Right cardiac atrium (tissue), 5 donors: ENCODE results near the gene ZER1. TPM values are rescaled to one million over a fixed set of nuclear protein-coding genes. Genes with fewer than 3 reads are reported as not detected.

Experiments
- ATAC-seq, 2 donors: fragments of 200-7000 bp; cut with Tn5 transposase; one replicate each; pipeline versions ENCODE4 v1.8.0 to v1.9.1; 2020; ENCODE audit warnings: moderate library complexity in 2 of 2, mild to moderate bottlenecking in 1 of 2
- DNase-seq, 3 donors: peaks; one replicate each; pipeline ENCODE4 v3.0.0-alpha.2; 2020
- H3K27ac ChIP-seq: one replicate; pipeline ENCODE4 v1.5.1; 2013; ENCODE audit warnings: mild to moderate bottlenecking, low read length, control low read depth, moderate library complexity
- H3K27me3 ChIP-seq: one replicate; pipeline ENCODE4 v1.6.1; 2013; ENCODE audit not compliant: control insufficient read depth, insufficient read depth
- H3K4me1 ChIP-seq: one replicate; pipeline ENCODE4 v1.6.1; 2013; ENCODE audit warnings: low read length; ENCODE audit not compliant: control insufficient read depth, insufficient read depth
- H3K4me3 ChIP-seq: one replicate; pipeline ENCODE4 v1.5.1; 2013; ENCODE audit warnings: low read length, control low read depth
- H3K9me3 ChIP-seq: one replicate; pipeline ENCODE4 v1.6.1; 2013; ENCODE audit warnings: low read length; ENCODE audit not compliant: control insufficient read depth
- WGBS: extraction: QIAGEN DNeasy Blood & Tissue Kit; methylation state at CpG from one replicate; pipeline ENCODE4 v1.1.7; 2013; 5-methylcytosine and 5-hydroxymethylcytosine counted together
- intact Hi-C, 4 donors: fragments of 100-400 bp; cut with DNase I; formaldehyde crosslinking; loops; one replicate each; pipeline versions ENCODE4 v1.11.0 to v1.14.0; 2022 to 2023
- long read RNA-seq, 4 donors: library from polyadenylated mRNA; unstranded; transcript quantifications; one replicate each; pipeline ENCODE4 v2.0.0, GENCODE V29; 2020 to 2021
- polyA plus RNA-seq: library from polyadenylated mRNA; stranded (reverse); fragments of 200-250 nt; gene quantifications from one replicate; pipeline ENCODE4 v1.2.3, GENCODE V29; 2013
- total RNA-seq, 4 donors: library from RNA; stranded (reverse); fragmentation: NEBNext Ultra II Directional; extraction: Animal tissue kit (Norgen Biotek cat#: 25700); gene quantifications; one replicate each; pipeline ENCODE4 v1.2.1, GENCODE V29; 2021
- donor health status: healthy with polysubstance abuse.
- donor health status: DM: no; HTN: yes; CAD: no.
- donor health status: DM: no; HTN: no; CAD: no.
- donor health status: DM: no; HTN: yes; CAD: no; lungs with severe emphysema.
- donor health status: DM: yes; HTN: yes; CAD: no.

ZER1 gene
- 10 to 100 TPM; 40.6 to 56.8 (median 47.2) TPM for total RNA-seq
- polyA plus RNA-seq = 34.7 TPM
- long read RNA-seq, donor 1, full-length matches to known transcripts = 42 of 147 reads
- long read RNA-seq, donor 1, partial matches to known transcripts = 28 of 147 reads
- long read RNA-seq, donor 1, other reads (novel, unspliced or antisense) = 77 of 147 reads
- long read RNA-seq, donor 2, full-length matches to known transcripts = 40 of 129 reads
- long read RNA-seq, donor 2, partial matches to known transcripts = 14 of 129 reads
- long read RNA-seq, donor 2, other reads (novel, unspliced or antisense) = 75 of 129 reads
- long read RNA-seq, donor 3, full-length matches to known transcripts = 23 of 150 reads
- long read RNA-seq, donor 3, partial matches to known transcripts = 40 of 150 reads
- long read RNA-seq, donor 3, other reads (novel, unspliced or antisense) = 87 of 150 reads
- long read RNA-seq, donor 4, full-length matches to known transcripts = 31 of 143 reads
- long read RNA-seq, donor 4, partial matches to known transcripts = 20 of 143 reads
- long read RNA-seq, donor 4, other reads (novel, unspliced or antisense) = 92 of 143 reads

- Histone ChIP-seq H3K4me3 (peak within 1 kb of the TSS; percentile 94), H3K9me3 (no peaks in the 10 kb centered on the region), H3K27me3 (no peaks in the 10 kb centered on the region), H3K27ac (peak within 1 kb of the TSS; percentile 90), H3K4me1 (no peaks in the 10 kb centered on the region)
- intact Hi-C loops = no loop called here
- DNase-seq (peak; percentile 93 to 98 (median 97)), ATAC-seq (peak; percentile 98 to 99)
- under 1% methylated on average over 72 of the region's 72 CpGs for WGBS
Measured at GRCh38 chr9:128771745-128772519, at the start of gene ZER1. TSS of gene ZER1 (minus strand) at chr9:128771927. CDS start at chr9:128755565, 16,362 bp downstream.

- DNase-seq (no peak), ATAC-seq (no peak)
- peaks cover 8% of the 10 kb centered on the region for H3K4me1 ChIP-seq
- 86% methylated on average over 24 of the region's 24 CpGs for WGBS
- intact Hi-C loops = no loop called here
- no peaks in the 10 kb centered on the region for H3K9me3 ChIP-seq
- H3K27ac ChIP-seq = no peak overlapping the region
- H3K27me3 ChIP-seq = no peaks in the 10 kb centered on the region
- H3K4me3 ChIP-seq = no peak overlapping the region
Measured at GRCh38 chr9:128820665-128821583, 49.2 kb upstream of the ZER1 start.

- H3K4me1 ChIP-seq = peaks cover 8% of the 10 kb centered on the region
- peak overlapping the region; percentile 25 for H3K27ac ChIP-seq
- DNase-seq (peak; percentile 67 to 84 (median 84)), ATAC-seq (peak; percentile 15 to 44)
- no peaks in the 10 kb centered on the region for H3K27me3 ChIP-seq
- no peaks in the 10 kb centered on the region for H3K9me3 ChIP-seq
- intact Hi-C loops = no loop called here
- 45% methylated on average over 18 of the region's 18 CpGs for WGBS
- H3K4me3 ChIP-seq = no peak overlapping the region
Measured at GRCh38 chr9:128819716-128820664, 48.3 kb upstream of the ZER1 start.

- ATAC-seq (peak; percentile 5), DNase-seq (peak; percentile 34 to 82 (median 81))
- intact Hi-C loops = no loop called here
- Histone ChIP-seq H3K4me1 (peaks cover 8% of the 10 kb centered on the region), H3K9me3 (no peaks in the 10 kb centered on the region), H3K27ac (peak overlapping the region; percentile 85), H3K27me3 (no peaks in the 10 kb centered on the region), H3K4me3 (peak overlapping the region; percentile 47)
- WGBS = 5% methylated on average over 90 of the region's 90 CpGs
Measured at GRCh38 chr9:128818839-128819715, 47.4 kb upstream of the ZER1 start.

- peak within 1 kb of the TSS; percentile 47 for H3K4me3 ChIP-seq
- H3K4me1 ChIP-seq = peaks cover 8% of the 10 kb centered on the region
- no peaks in the 10 kb centered on the region for H3K9me3 ChIP-seq
- intact Hi-C loops = no loop called here
- H3K27me3 ChIP-seq = no peaks in the 10 kb centered on the region
- H3K27ac ChIP-seq = peak within 1 kb of the TSS; percentile 85
- ATAC-seq (peak; percentile 93 to 94), DNase-seq (peak; percentile 98 to 99 (median 99))
- WGBS = under 1% methylated on average over 70 of the region's 70 CpGs
Measured at GRCh38 chr9:128818099-128818838, 46.5 kb upstream of the ZER1 start, which contains the start of gene ENDOG. TSS of gene ENDOG (plus strand) at chr9:128818500. CDS start at chr9:128818685, 185 bp downstream.

GRCh38 chr9:128810873-128811272 lies 39.1 kb upstream of the ZER1 start:
- no peak overlapping the region for H3K27ac ChIP-seq
- 75% methylated on average over 5 of the region's 5 CpGs for WGBS
- no peak overlapping the region for H3K4me3 ChIP-seq
- H3K4me1 ChIP-seq = no peaks in the 10 kb centered on the region
- H3K27me3 ChIP-seq = no peaks in the 10 kb centered on the region
- ATAC-seq (no peak), DNase-seq (no peak)
- no peaks in the 10 kb centered on the region for H3K9me3 ChIP-seq
- intact Hi-C loops = no loop called here

GRCh38 chr9:128809831-128810230 lies 38.1 kb upstream of the ZER1 start:
- Histone ChIP-seq H3K9me3 (no peaks in the 10 kb centered on the region), H3K4me1 (no peaks in the 10 kb centered on the region), H3K4me3 (no peak overlapping the region), H3K27me3 (no peaks in the 10 kb centered on the region), H3K27ac (no peak overlapping the region)
- 68% methylated on average over 2 of the region's 2 CpGs for WGBS
- DNase-seq (no peak), ATAC-seq (no peak)
- intact Hi-C loops = no loop called here

- WGBS = 94% methylated on average over 12 of the region's 12 CpGs
- H3K27me3 ChIP-seq = no peaks in the 10 kb centered on the region
- no peaks in the 10 kb centered on the region for H3K4me1 ChIP-seq
- peak; percentile 30 to 39 for ATAC-seq
- DNase-seq = no peak
- H3K27ac ChIP-seq = no peak overlapping the region
- H3K4me3 ChIP-seq = no peak overlapping the region
- no peaks in the 10 kb centered on the region for H3K9me3 ChIP-seq
- intact Hi-C loops = no loop called here
Measured at GRCh38 chr9:128809036-128809599, 37.4 kb upstream of the ZER1 start.
